Measurements from ENCODE around the gene GSTK1.

GSTK1 gene

DNA sequence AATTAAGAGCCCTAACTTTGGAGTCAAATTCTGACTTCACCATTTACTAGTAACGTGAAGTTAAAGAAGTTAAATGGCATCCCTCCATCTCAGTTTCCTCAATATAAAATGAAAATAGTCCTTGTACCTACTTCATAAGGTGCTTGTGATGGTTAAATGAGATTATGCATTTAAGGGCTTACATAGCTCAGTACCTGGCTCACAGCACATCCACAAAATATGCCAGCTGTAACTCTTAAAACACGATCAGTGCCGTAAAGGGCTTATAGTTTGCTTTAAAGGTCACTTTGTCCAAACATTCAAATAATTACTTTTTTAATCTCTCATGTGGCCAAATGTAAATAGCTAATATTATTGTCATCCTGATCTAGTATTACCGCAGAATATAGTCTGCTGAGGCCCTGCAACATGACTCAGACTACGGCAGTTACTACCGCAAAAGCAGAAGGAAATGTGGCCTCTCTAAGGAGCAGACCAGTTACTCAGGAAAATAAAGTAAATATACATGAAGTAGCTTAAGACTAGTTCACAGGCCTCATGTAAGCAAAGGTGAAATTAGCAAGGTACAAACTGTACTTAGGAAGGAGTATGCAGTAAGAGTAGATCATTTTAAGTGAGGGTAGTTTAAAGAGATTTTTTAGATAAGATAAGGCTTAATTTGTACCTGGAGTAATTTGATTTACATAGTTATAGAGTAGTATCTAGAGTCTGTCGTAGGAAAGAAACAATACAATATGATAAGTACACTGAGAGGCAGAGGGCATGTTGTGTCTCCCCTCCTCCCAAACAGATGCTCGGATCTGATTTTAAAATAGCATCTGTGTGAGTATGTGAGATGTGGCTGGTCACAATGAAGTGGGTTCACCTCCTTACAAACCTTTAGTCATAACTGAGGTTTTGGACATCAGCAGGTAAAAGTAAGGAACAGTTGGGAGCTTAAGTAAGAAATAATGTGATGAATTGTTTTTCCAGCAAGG lies 38.0 kb downstream of the GSTK1 start:
- DNase-seq, result no peak

GRCh38 chr7:143303733-143304132 lies 40.5 kb downstream of the GSTK1 start:
- no peak for DNase-seq

- DNase-seq, result no peak
These were observed 41.7 kb downstream of the GSTK1 start for GRCh38 chr7:143304938-143305337.

DNA sequence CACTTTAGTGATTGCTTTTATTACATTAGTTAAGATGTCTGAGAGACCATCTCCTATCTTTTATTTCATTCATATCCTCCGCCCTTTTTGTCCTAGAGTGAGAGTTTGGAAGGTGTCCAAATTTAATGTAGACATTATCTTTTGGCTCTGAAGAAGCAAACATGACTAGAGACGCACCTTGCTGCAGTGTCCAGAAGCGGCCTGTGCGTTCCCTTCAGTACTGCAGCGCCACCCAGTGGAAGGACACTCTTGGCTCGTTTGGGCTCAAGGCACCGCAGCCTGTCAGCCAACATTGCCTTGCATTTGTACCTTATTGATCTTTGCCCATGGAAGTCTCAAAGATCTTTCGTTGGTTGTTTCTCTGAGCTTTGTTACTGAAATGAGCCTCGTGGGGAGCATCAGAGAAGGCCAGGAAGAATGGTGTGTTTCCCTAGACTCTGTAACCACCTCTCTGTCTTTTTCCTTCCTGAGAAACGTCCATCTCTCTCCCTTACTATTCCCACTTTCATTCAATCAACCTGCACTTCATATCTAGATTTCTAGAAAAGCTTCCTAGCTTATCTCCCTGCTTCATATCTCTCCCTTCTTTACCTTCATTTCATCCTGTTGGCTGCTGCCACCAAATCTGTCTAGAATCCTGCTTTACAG lies 42.3 kb downstream of the GSTK1 start:
- DNase-seq, result peak; percentile 78 to 79

DNA sequence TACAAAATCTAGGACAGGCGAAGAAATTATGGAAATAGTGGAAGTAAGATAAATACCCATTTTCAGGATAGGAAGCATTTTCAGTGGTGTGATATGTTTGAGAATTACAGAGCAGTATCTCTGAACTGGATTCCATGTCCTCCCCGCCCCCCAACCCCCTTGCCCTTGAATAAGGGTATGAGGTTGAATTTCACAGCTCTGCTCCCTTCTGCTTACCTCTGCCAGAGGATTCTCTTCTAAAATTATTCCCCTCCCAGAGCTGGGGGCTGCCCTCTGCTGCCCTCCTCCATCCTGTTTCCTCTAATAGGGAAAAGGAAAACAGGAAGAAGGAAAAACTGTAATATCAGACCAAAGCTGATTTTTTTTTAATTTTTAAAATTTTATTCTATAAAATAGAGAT lies 45.4 kb downstream of the GSTK1 start:
- DNase-seq, result no peak

- no peak for DNase-seq
These were observed 50.9 kb downstream of the GSTK1 start for GRCh38 chr7:143314127-143314526.

GRCh38 chr7:143315776-143316175 lies 52.5 kb downstream of the GSTK1 start, which contains the start of gene CLCN1:
TSS of gene CLCN1 (plus strand) at chr7:143316111. CDS start at chr7:143316213, 102 bp downstream.
- no peak for DNase-seq

GRCh38 chr7:143316492-143316891 lies 53.3 kb downstream of the GSTK1 start:
- no peak for DNase-seq

- DNase-seq, result no peak
These were observed 55.4 kb downstream of the GSTK1 start for GRCh38 chr7:143318661-143319060.

Data from stimulated activated CD4-positive, alpha-beta T cell treated with anti-CD3 and anti-CD28 coated beads, Interleukin-2, amount 100 ng/mL, for 24 hours (primary cell).